Dermis microvascular lymphatic vessel endothelial cell (primary cell): ENCODE data around the gene FBXO27. TPM values are rescaled to one million over a fixed set of nuclear protein-coding genes. Genes with fewer than 3 reads are reported as not detected.
"Not testable (repeated sequence)": the region's sequence is repeated elsewhere in the genome, so short reads cannot be mapped to it uniquely, and the experiment has no call there.

Experiments used
- DNase-seq, 2 donors: peaks; one replicate each; pipeline versions ENCODE4 v3.0.0 to v3.0.0-alpha.2; 2010; ENCODE audit warnings: low read depth in 2 of 2
- total RNA-seq: library from RNA; depleted of rRNA; stranded (reverse); fragments of >200 nt; gene quantifications from 2 replicates; pipeline ENCODE4 v1.2.1, GENCODE V29; 2014

Gene FBXO27
- total RNA-seq, 1 donor from 2014 or later = 0.77 TPM

DNA sequence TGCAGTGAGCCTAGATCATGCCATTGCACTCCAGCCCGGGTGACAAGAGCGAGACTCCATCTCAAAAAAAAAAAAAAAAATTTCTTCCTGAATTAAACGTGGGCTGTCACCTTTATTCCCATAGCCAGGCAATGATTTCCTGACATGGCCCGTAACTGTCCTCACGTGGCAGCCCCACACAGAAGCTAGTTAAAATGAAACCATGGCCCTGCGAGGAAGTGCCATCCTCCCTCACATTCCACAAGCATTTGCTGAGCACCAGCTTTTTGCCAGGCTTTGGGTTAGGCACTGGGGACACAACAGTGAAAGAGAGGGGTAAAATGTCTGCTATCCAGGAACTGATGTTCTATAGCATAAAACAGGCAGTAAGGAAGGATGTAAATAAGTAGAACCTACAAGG, 13.2 kb upstream of the FBXO27 start:
- DNase-seq = no peak

DNA sequence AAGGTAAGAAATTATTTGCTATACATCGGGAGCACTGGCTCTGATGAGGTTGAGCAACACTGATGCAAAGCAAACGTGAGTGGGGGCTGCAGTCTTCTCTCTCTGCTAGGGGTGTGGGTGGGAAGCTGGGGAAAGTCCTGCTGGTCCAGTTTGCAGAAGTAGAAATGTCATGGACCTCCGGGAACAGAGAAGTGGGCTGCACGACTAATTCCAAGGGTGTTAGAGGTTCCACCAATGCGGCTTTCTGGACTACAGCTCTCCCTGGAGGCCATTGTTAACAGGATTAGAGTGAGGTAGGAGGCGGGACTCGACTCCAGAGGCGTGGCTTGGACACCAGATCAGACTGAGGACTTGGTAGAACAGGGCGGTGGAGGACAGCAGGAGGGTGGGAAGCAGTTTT, 5.7 kb upstream of the FBXO27 start:
- DNase-seq = peak in 1 of 2 donors; percentile 64

DNA sequence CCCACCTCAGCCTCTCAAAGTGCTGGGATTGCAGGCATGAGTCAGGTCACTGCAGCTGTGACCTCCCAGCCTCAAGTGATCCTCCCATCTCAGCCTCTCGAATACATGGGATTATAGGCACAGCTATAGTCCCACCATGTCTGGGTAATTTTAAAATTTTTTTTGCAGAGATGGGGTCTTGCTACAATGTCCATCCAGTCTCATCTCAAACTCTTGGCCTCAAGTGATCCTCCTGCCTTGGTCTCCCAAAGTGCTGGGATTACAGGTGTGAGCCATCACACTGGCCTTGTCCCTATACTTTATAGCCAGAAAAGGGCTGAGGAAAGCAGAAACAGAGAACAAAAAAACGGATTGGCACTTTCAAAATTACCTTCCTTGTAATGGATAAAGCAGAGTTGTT, 4.8 kb upstream of the FBXO27 start:
- no peak for DNase-seq

DNA sequence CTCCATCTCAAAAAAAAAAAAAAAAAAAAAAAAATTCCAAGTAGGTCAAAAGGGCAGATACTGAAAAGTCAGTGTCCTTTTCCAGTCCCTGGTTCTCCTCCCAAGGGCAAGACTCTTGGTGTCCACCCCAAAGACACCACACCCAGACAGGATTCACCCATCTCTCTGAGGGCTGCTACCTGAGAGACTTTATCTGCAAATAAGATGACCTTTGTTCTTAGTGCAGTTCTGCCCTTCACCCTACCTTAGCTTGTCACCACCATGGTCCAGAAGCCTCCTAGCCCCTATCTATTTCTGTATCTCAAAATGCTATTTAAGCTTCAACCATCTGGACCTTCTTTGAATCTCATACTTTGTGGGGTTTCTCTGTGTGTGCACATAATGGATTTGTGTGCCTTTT, 4.2 kb upstream of the FBXO27 start:
- no peak for DNase-seq

DNA sequence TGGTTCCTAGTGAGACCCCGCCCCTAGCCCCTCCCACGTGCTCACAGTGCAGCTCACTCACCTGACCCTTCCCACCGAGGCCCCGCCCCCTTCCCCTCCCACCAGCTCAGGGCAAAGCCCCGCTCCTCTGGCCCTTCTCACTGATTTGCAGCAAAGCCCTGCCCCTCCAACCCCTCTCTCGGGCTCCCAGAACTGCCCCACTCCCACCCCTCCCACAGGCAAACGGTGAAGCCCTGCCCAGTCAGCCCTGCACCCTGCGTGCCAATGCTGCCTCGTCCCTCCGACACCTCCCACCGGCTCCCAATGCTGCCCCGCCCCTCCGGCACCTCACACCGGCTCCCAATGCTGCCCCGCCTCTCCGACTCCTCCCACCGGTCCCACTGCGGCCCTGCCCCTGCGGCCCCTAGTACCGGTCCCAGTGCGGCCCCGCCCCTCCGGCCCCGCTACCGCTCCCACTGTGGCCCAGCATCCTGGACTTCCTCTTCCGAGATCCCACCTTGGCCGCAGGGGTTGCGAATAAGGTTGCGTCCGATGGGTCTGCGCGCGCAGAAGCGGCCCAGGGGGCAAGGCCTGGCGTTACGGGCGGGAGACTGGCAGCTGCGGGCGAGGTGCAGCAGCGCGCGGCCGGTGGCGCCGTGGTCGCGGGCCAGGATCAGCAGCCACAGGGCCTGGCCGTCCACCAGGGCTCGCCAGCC, 834 bp downstream of the FBXO27 start:
- peak; percentile 40 to 82 for DNase-seq

DNA sequence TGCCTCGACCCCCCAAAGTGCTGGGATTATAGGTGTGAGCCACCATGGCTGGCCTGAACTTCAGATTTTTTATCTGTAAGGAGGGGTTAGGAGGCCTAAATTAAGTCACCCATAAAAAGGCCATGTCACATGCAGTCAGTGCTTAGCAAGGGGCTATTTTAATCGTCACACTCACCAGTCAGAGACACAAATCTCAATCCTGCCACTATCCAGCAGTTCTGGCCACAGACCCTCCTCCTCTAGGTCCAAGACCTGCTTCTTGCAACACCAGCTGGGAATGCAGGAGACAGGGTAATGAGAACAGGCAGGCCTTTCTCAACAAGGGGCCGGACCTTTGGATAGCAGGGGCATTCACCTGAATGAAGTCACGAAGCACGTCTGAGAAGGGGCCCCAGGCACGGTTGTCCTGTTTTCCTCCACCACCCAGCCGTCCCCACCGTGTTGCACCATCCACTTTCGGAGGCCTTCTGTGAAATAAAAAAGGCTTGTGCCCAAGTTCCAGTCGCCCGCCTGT, 1.4 kb downstream of the FBXO27 start:
- DNase-seq = no peak

DNA sequence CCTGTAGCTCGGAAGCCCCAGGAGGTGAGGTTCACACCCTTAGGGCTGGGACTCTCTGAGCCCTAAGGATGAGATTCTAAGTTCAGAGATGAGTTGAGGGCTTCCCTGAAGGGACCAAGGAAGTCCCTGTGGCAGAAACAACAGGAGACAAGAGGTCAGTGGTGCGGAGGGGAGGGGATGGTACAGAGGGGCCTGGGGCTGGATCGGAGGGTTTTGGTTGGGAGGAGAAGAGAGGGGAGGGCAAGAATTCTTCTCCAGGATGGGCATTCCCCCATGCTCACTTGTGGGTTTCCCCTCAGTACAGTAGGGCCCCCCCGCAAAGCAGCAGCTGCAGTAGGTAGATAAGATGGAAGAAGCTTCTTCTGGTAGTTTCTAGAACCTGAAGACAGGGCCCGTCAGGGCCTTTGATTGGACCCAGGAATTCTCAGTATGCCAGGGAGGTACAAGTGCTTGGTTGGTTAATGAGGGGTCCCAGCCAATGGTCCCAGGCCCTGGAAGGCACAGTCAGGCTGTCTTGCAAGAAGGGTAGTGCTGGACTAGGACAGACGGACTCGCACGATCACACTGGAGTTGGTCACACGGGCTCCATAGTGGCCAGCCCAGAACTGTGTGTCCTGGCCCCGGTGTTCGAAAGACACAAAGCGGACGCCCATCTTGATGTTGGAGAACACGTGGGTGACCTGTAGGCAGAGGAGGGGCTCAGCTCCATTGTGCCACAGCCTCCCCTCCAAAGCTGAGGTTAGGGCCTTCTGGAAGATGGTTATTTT, 7.3 kb downstream of the FBXO27 start:
- no peak for DNase-seq

DNA sequence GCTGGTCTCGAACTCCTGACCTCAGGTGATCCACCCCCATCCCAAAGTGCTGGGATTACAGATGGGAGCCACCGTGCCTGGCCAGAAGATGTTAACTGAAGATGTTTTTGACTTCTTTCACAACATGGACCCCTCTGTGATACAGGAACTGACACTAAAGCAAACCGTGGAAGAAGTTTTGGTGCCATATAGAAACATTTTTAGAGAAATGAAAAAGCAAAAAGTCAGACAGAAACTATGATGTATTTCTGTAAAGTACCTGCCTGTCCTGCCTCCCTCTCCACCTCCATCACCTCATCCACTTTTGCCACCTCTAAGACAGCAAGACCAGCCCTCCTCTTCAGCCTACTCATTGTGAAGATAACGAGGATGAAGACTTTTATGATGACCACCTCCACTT, 11.3 kb downstream of the FBXO27 start:
- no peak for DNase-seq

DNA sequence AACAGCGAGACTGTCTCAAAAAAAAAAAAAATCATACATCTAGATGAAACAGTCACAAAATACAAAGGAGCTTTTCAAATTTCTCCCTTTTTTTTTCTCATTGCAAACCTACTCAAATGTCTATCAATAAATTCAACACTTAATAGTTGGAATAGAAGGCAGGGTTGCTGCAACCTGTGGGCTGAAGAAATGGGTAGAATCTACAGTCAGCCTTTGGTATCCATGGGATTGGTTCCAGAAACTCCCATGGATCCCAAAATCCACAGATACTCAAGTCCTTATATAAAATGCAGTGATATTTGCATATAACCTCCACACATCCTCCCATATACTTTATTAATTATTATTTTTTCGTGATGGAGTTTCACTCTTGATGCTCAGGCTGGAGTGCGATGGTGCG, 14.7 kb downstream of the FBXO27 start:
- no peak for DNase-seq

DNA sequence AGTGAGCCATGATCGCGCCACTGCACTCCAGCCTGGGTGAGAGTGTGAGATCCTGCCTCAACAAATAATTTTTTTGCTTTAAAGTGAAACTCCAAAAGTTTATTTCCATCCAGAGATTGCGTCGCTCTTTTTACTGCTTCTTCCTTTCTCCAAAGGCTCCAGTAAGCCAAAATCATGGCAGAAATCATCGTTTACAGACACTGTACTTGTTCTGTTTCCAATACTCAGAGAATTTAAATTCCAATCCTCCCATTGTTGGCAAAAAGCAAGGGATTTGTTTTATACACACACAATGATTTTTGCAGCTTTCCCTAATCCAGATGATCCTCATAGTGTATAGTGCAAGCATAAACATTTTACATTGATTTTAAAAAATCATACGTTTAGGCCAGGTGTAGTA, 15.3 kb downstream of the FBXO27 start:
- no peak for DNase-seq

DNA sequence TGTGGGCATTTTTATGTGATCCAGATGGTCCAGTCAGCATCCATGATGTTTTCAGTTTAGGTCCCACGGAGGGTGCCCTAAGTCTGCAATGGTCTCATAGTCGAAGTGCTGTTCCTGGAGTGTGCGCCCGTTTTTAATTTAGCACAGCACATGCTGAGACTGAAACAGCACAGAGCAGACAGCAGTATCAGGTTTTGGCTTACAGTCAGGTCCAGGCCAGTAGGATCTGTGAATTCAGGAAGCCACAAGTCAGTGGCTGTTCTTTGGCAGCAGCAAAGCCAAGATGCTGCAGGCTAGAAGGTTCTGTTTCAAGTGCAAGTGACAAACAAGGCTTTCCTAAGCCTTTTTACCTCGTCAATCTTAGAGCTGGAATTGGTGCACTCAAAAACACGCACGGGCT, 18.3 kb downstream of the FBXO27 start:
- no peak for DNase-seq

DNA sequence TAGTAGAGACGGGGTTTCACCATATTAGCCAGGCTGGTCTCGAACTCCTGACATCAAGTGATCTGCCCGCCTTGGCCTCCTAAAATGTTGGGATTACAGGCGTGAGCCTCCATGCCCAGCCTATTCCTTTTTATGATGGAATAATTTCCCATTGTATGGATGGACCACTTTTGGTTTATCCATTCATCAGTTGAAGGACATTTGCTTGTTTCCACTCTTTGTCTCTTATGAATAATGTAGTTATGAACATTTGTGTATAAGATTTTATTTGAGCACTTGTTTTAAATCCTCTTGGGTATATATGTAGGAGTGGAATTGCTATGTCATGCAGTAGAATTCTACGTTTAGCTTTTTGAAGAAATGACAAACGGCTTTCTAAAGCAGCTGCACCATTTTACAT, 23.3 kb downstream of the FBXO27 start:
- no peak for DNase-seq

DNA sequence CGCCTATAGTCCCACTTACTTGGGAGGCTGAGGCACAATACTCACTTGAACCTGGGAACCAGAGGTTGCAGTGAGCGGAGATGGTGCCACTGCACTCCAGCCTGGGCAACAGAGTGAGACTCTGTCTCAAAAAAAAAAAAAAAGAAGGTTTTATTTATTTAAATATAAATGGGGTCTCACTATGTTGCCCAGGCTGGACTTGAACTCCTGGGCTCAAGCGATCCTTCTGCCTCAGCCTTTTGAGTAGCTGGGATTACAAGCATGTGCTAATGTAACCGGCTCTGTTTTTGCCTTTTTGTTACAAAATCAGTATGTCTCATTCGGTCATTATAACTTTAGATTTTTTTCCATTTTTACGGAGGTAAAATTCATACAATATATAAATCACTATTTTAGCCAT, 24.2 kb downstream of the FBXO27 start:
- DNase-seq = no peak

DNA sequence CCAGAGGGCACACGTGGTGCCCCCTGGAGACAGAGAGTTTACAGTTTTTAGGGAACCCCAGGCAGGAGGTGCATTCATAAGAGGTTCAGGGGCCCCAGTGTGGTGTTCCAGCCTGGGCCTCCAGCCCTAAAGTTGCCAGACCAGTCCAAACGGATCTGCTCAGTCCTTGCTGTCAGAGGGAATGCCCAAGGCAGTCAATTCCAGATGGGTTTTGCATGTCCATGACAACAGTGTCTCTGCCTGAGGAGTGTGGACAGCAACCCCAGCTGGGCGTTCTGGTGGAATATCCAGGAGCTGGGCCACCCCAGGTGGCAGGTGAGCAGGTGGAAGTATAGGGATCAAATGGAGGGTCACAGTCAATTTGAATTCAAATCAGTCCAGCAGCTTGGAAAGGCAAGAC, 25.3 kb downstream of the FBXO27 start:
- DNase-seq = no peak

DNA sequence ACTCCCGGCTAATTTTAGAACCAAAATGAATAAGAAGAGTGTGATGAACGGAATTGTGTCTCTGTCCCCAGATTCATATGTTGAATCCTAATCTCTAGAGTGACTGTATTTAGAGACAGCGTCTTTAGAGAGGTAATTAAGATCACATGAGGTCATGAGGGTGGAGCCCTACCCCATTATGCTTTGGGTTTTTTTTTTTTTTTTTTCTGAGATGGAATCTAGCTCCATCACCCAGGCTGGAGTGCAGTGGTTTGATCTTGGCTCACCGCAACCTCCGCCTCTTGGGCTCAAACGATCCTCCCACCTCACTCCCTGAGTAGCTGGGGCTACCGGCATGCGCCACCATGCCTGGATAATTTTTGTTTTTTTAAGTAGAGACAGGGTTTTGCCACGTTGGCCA, 27.9 kb downstream of the FBXO27 start:
- no peak for DNase-seq

DNA sequence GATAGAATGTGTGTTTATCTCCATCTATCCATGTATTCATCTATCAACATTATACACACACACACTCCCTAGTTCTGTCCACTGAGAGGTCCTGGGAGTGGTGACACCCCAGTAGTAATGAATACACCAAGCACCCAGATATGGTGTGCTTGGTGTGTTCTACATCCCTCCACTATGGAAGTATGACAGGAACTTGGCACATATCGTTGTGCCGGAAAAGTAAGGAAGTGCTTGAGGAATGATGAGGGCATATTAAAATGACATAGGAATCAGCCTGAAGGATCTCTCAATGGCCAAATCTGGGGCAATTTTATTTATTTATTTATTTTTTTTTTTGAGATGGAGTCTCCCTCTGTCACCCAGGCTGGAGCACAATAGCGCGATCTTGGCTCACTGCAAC, 28.6 kb downstream of the FBXO27 start:
- DNase-seq = no peak

DNA sequence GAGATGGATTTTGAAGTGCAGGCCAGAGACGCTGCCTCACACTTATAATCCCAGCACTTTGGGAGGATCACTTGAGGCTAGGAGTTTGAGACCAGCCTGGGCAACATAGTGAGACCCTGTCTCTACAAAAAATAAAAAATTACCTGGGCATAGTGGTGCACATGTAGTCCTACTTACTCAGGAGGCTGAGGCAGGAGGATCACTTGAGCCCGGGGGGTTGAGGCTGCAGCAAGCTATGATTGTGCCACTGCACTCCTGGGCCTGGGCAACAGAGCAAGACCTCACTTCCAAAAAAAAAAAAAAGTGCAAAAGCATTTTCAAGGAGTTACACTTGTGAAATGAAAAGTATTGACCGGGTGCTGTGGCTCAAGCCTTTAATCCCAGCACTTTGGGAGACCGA, 29.2 kb downstream of the FBXO27 start:
- DNase-seq = no peak

DNA sequence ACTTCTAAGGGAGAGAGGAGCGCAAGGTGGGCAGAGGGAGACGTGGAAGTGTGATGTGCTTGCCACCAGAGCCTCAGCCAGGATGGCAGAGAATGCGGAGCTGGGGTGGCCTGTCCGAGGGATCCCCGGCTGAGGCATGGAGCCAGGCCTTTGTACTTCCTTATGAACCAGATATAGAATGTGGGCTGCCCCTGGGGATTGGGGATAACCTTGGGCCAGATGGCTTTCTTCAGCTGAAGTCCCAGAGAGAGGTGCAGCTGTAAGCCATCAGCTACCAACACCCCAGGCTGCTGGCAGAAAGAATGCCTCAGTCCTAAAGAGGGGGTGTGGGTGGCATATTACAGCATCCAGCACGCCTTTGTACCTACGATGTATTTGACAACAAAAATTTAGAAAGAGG, 31.3 kb downstream of the FBXO27 start:
- no peak for DNase-seq

DNA sequence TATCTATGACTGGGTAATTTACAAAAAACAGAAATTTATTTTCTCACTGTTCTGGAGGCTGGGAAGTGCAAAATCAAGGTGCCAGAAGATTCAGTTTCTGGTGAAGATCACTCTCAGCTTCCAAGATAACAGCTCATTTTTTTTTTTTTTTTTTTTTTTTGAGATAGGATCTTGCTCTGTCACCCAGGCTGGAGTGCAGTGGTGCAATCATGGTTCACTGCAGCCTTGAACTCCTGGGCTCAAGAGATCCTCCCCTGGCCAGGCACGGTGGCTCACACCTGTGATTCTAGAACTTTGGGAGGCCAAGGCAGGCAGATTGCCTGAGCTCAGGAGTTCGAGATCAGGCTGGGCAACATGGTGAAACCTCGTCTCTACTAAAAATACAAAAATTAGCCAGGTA, 34.8 kb downstream of the FBXO27 start:
- DNase-seq = not testable (repeated sequence)

DNA sequence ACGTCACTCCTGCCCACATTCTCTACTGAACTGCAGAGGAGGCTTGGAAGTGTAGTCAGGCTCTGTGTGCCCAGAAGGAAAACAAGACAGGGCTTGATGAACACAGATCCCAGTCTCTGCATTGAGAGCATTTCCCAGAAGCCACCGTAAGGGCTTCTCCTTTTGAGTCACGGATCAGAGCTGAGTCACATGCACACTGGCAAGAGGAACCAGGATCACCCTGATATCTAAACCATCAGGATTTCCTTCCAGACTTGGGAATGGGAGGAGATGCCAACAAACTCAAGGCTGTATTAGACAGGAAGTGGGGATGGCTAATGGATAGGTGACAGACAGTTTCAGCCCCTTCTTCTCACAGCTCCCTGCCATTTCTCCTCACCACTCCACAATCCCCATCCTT, 39.1 kb downstream of the FBXO27 start:
- peak in 1 of 2 donors; percentile 68 for DNase-seq

DNA sequence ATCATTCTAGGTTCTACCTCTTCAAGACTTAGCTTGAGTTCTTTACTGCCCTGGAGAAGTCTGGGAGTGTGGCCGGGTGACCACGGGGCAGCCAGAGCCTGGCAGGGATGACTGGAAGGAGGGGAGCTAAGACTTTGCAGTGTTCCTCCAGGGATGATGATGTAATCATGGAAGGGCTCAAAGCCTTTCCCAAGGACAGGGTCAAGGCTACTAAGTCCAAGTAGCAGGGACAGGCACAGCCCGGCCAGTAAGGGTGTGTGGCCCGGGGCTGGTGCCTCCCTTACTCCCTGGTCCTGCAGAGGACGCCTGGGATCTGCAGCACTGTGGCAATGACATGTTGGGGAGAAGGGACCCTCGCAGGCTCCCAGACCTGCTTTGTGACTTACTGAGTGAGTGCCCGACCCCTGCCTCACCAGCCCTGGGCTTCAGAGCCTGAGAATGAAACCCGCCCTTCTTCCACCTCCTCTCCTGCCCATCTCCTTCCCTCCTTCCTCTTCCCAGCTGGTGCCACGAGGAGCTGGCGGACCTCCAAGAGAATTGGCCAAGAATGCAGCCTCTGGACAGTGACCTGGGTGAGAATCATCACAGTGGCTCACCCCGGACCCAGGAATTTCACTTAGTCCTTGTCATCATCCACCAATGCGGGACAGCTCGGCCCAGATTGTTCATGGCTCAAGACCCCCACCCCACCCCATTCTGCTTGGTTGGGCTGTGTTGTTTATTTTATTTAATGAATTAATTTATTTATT, 41.2 kb downstream of the FBXO27 start:
- no peak for DNase-seq

DNA sequence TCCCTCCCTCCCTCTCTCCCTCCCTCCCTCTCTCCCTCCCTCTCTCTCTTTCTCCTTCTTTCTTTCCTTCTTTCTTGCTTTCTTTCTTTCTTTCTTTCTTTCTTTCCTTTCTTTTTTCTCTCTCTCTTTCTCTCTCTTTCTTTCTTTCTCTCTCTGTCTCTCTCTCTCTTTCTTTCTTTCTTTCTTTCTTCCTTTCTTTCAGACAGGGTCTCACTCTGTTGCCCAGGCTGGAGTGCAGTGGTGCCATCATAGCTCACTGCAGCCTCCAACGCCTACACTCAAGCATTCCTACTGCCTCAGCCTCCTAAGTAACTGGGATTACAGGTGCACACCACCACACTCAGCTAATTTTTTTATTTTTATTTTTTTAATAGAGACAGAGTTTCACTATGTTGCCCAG, 42.7 kb downstream of the FBXO27 start:
- not testable (repeated sequence) for DNase-seq
